Caki2 (cell line): ENCODE measurements around the gene HMX3. TPM values are rescaled to one million over a fixed set of nuclear protein-coding genes. Genes with fewer than 3 reads are reported as not detected.

Source experiments
- DNase-seq: peaks from one replicate; pipeline ENCODE4 v3.0.0-alpha.2; 2015; ENCODE audit warnings: low read depth
- in situ Hi-C: cut with HindIII; loops from 2 replicates; pipeline ENCODE4 v1.10.0; 2016; ENCODE audit warnings: low sequenced_read_pairs, low pct_unique_long_range_greater_than_20kb, mixed read lengths
- total RNA-seq: library from RNA; depleted of rRNA; stranded (reverse); fragments of >200 nt; shearing (Covaris generic); gene quantifications from 2 replicates; pipeline ENCODE4 v1.2.3, GENCODE V29; 2014; ENCODE audit warnings: low replicate concordance

HMX3 gene
- total RNA-seq, 1 experiment from 2014 or later = not detected

GRCh38 chr10:123132576-123133477 lies 2.9 kb upstream of the HMX3 start:
- peak; percentile 52 for DNase-seq
- in situ Hi-C loops = no loop called here

- in situ Hi-C loops = no loop called here
- no peak for DNase-seq
These were observed 2.0 kb upstream of the HMX3 start for GRCh38 chr10:123133541-123134342.

DNA sequence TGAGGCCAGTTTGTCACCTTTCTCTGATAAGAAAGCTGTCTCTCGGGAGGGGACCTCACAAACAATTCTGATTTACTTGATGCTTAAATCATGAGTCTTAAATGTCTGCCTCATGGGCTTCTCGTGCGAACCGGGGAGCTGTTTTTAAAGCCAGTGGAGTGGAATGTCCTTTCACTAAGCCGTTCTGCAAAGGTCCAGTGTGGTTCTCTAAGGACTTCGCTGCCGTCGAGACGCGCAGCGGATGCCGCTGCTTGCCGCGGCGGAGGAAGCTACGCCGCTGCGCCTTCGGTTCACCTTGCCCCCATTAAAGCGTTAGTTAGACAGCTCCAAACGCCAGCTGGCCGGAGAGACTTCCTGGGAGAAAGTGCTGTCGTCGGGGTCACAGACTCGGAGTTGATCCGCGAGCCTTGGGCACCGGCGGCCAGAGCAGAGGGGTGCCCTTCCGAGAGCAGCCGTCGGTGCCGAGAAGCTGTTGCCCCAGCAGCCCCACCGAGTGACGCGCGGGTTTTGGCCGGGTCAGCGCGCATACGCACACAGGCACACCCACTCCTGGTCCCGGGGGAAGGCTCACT lies 1.3 kb upstream of the HMX3 start:
- in situ Hi-C loops = no loop called here
- DNase-seq = no peak

GRCh38 chr10:123134915-123135414 lies 805 bp upstream of the HMX3 start:
- in situ Hi-C loops = no loop called here
- DNase-seq = no peak

DNA sequence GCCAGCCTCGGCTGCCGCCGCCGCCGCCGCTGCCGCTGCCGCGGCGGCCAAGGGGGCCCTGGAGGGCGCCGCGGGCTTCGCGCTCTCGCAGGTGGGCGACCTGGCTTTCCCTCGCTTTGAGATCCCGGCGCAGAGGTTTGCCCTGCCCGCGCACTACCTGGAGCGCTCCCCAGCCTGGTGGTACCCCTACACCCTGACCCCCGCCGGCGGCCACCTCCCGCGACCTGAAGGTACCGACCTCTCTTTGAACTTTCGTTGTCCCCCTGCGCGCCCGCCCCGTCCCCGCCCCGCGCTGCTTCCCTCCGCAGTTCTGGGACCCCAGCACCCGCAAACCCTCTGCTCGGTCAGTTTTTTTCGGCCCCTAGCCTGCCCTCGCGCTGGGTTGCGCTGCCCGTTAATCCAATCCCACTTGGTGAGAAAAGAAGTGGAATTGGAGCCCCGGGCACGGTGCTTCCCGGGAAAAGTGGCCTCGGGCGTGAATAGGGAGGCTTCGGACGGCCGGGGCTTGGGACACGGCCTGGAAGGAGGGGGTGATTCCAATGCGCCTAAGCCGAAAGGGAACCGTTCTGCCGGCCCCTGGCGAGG lies 543 bp downstream of the HMX3 start:
- in situ Hi-C loops = no loop called here
- no peak for DNase-seq

DNA sequence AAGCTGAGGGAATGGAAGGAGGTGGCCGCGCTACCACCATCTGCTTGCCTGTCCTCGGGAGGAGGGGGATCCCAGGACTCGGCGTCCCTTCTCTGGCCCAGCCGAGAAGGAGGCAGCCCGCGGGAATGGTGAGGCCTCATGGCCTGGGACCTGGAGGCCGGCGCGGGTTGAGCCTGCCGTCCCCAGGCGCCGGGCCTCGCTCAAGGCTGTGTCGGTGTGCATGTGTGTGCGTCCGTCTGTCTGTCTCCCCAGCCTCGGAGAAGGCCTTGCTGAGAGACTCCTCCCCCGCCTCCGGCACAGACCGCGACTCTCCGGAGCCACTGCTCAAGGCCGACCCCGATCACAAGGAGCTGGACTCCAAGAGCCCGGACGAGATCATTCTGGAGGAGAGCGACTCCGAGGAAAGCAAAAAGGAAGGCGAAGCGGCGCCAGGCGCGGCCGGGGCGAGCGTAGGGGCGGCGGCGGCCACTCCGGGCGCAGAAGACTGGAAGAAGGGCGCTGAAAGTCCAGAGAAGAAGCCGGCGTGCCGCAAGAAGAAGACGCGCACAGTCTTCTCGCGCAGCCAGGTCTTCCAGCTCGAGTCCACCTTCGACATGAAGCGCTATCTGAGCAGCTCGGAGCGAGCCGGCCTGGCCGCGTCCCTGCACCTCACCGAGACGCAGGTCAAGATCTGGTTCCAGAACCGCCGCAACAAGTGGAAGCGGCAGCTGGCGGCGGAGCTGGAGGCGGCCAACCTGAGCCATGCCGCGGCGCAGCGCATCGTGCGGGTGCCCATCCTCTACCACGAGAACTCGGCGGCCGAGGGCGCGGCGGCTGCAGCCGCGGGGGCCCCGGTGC lies 1.3 kb downstream of the HMX3 start:
- DNase-seq = no peak
- in situ Hi-C loops = no loop called here

- no peak for DNase-seq
- in situ Hi-C loops = no loop called here
These were observed 3.4 kb downstream of the HMX3 start for GRCh38 chr10:123139165-123139520.

DNA sequence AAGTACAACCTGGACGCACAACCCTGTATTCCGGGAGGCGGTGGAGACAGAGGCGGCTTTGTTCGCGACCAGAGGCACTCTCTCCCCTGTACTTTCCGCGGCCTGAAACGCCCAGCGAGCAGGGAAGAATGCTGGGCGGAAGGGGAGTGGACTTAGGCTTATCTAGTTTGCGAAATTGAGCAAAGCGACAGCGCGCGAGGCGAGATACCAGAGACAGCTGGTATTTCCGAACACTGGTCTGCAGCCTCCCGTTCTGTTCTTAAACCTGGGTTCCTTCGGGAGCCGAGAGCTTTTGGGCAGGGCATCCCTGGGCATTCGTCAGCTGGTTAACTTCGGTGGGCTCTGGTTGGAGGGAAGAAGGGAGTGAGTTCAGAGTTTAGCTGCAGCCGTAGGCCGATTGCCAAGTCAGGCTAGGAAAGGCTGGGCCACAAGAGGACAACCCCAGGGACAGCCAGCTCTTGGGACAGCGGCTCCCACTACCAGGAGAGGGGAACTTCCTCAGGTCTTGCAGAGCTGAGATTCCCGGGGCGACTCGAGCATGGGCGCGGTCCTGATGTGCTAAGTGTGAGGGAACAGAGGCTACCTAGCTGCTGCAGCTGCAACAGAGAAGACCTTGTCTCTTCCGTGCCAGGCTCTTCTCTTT lies 3.9 kb downstream of the HMX3 start:
- in situ Hi-C loops = no loop called here
- DNase-seq = no peak

DNA sequence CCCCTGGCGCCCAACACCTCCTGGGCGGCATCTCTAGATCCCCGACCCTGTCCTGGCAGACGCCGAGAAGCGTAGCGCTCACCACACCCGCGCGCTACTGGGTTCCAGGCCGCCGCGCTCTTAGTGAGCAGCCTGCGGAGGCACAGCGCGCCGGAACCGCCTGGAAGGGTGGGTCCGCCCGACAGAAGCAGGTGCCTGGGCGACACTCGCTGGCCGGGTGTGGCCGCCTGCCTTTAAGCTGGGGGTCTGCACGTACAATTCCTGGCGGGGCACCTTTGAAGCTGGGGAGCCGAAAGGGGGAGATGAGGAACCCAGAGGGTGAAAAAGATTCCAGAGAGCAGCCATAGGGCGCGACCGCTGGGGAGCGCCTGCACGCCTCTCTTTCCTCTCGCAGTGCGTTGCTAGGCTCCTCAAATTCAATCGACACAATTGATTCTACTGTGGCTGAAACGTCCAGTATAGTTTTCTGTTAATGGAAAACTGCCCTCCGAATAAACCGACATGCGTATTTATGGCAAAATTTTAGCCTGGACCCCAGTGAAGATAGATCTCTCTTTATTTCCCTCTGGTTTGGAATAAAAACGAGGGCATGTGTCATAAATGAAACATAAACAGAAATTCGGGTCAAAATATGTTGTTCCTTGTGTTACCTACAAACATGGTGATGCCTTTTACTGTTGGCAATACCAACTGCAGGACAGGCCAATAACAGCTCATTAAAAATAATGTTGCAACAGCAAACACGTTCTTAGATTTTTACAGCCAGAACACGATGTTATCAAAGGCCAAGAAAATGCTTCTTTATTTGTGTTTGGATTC lies 4.6 kb downstream of the HMX3 start:
- DNase-seq = no peak
- in situ Hi-C loops = no loop called here

DNA sequence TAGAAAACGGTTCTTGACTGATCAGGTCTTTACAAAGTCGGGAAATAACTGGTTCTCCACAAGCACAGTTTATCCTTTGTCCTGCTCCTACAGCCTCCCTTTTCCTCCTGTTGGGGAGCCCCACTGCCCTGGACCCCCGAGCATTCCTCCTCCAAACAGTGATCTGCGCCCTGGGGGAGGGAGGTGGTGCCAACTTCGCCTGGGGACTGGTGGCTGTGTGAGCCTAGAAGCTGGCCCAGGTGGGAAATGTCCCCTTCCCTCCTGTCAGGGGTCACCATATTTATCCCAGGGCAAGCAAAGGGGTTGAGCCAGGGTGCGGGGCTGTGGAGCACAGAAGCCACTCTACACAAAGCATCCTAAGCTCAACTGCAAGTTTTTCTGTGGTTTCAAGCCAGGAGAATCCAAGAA lies 5.2 kb downstream of the HMX3 start:
- no peak for DNase-seq
- in situ Hi-C loops = no loop called here

- no peak for DNase-seq
- in situ Hi-C loops = no loop called here
These were observed 6.3 kb downstream of the HMX3 start for GRCh38 chr10:123141791-123142700.

- in situ Hi-C loops = no loop called here
- no peak for DNase-seq
These were observed 7.0 kb downstream of the HMX3 start for GRCh38 chr10:123142701-123143161.

DNA sequence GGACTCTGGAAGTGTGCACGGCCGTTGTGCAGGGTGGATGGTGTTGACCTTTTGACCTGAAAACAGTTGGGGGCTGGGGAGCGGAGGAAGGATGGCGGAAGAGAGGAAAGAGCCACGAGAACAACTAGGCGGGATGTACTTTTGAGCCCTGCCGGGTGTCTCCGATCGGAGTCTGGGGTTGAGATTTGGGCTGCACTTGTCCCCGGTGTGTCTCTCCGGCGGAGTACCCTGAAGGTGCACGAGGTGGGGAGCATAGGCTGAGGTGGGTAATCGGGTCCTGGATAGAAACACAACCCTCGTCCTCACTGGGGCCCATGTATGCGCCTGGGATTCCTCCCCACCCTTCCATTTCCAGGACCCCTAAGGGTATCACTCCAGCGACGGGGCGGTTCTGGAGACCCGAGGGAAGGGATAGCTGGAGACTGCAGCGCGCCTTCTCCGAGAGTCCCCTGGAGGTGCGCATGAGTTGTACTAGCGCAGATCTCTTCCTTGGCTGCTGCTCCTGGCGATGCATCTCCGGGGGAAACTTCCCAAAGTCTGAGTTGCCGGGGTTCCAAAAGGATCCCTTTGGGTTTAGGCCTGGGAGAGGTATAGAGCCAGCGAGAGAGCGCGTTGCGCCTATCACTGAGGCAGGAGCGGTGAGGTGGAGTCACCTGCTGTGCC lies 7.5 kb downstream of the HMX3 start:
- in situ Hi-C loops = no loop called here
- no peak for DNase-seq

- in situ Hi-C loops = no loop called here
- no peak for DNase-seq
These were observed 8.0 kb downstream of the HMX3 start for GRCh38 chr10:123143825-123144168.
